ENCODE measurements around the gene NOC4L.

The NOC4L gene

DNA sequence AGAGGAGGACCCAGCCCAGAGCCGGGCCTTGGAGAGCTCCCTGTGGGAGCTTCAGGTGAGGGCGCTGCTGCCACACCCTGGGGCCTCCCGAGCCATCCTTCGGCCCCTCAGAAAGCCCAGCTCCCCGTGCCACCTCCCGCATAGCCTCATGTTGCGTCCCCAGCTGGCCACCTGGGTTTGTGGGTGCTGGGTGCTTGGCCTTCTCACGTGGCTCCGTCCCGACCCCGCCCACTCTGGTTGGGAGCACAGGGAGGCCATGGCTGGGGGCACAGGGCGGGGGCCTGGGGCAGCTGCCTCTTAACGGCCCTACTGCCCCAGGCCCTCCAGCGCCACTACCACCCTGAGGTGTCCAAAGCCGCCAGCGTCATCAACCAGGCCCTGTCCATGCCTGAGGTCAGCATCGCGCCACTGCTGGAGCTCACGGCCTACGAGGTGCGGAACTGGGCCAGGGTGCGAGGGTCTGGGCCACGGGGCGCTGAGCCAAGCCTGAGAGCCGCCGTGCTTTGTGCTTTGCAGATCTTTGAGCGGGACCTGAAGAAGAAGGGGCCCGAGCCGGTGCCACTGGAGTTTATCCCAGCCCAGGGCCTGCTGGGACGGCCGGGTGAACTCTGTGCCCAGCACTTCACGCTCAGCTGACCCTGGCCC lies 7.6 kb downstream of the NOC4L start:
- DNase-seq: no peak
- in situ Hi-C loops (cut with HindIII; ENCODE audit: low pct_ligation_motif_present, low pct_unique_long_range_greater_than_20kb, low sequenced_read_pairs): no loop called here

DNA sequence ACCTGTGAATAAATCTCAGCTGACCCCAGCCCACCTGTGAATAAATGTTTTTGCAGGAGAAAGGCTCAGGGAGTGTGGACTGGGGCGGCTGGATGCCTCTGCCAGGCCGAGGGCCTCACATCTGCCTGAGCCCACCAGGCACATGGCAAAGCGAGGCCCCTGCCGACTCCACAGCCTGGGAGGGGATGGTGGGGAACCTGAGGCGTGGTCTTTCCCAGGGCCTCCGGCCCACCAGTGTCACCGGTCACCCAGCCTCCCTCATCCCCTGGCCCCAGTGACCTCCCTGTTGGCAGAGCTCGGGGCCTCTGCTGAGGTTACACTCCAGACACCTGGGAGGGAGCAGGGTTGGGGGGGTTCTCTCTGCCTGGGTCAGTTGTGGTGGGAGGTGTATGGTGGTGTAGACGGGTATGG lies 8.2 kb downstream of the NOC4L start:
- in situ Hi-C loops (cut with HindIII; ENCODE audit: low pct_ligation_motif_present, low pct_unique_long_range_greater_than_20kb, low sequenced_read_pairs): no loop called here
- DNase-seq: no peak

DNA sequence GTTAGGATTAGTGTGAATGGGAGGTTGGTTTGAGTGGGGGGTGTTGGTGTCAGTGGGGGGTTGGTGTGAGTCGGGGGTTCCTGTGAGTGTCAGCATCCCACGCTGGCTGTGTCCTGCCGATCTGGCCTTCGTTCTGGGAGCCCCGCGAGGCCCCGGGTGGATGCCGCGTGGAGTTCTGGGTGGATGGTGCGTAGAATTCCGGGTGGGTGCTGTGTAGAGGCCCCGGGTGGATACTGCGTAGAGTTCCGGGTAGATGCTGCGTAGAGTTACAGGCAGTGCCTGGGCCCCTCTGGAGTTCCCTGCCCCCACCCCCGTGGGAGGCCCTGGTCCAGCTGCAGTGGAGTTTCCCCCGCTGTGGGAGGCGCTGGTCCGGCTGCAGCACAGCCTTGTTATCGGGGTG lies 8.7 kb downstream of the NOC4L start:
- in situ Hi-C loops (cut with HindIII; ENCODE audit: low pct_ligation_motif_present, low pct_unique_long_range_greater_than_20kb, low sequenced_read_pairs): no loop called here
- no peak for DNase-seq

DNA sequence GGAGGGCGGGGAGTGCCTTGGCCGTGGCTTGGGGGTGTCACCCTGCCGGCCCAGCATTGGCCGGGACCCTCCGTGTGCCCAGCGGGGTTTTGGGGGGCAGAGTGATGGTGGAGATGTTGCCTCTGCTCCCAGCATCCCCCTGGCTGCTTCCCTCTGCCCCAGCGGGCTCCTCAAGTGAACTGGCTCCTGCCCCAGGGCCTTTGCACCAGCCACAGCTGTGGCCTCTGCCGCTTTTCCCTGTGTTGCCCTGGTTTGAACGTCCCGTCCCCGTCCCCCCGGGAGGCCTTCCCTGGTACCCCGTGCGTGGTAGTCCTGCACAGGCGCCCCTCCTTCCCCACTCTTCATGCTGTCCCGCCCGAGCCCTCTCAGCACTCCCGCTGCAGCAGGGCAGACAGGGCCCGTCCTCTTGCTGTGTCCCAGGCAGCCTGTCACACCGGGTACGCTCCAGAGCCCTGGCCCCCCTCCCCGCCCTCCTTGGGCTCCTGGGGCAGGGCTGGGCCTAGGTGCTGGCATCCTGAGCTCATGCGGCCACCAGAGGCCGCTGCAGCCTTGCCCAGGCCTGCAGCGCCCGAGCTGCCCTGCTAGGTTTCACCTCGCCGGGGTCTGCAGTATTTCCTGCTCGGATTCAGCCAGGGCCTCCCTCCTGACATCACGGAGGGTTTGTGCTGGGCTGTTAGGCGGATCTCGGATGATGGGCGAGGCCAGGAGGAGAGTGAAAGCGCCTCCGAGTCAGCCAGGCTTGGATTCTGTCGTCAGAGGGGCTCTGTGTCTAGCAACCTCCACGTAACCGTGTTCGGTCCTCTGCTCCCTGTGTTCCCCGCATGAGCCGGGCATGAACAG lies 9.5 kb downstream of the NOC4L start:
- in situ Hi-C loops (cut with HindIII; ENCODE audit: low pct_ligation_motif_present, low pct_unique_long_range_greater_than_20kb, low sequenced_read_pairs): no loop called here
- DNase-seq: peak; percentile 85

DNA sequence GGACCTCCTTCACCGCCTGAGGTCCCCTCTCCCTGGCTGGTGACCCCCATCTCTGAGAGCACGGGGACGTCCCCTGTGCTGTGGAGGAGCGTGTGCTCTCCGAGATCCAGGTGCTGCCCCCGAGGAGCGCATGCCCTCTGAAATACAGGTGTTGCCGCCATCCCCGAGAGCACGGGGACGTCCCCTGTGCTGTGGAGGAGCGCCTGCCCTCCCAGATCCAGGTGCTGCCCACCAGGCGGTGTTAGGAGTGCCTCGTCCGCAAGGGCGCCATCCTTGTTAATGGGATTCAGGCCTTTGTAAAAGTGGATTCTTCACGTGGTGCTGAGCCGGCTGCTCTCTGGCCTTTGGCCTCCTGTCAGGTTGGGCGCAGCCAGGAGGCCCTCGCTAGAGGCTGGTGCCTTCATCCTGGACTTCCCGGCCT lies 10.1 kb downstream of the NOC4L start:
- DNase-seq: no peak
- in situ Hi-C loops (cut with HindIII; ENCODE audit: low pct_ligation_motif_present, low pct_unique_long_range_greater_than_20kb, low sequenced_read_pairs): no loop called here

DNA sequence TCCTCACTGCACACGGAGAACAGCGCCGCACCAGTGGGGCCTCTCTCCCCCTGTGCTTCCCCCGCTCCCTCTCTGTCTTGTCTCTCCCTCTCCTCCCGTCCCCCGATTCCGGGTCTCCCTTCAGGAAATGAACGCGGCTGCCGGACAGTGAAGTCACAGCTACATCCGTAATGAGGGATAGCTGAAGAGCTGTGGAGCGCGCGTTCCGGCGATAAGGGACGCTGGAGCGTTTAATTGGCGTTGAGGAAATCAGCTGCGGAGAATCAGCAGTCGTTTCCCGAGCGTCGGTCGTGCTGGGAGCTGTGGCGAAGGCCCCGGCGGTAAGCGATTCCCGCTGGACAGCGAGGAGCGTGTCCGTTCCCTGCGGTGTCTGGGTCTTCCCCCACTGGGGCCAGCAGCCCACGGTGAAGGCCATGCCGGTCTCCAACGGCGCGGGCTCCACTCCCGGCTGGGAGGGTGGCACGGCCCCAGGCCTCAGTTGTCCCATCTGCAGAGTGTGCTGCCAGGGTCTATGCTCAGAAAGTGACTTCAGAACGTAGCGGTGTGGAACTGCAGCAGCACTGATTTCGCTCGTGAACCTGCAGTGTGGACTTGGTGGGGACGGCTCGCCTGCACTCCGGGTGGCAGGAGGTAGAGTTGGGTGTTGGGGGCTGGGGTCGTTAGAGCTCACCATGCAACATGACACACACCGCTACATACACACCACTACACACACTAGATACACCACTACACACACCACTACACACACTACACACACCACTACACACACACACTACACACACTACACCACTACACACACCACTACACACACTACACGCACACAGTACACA lies 10.9 kb downstream of the NOC4L start:
- no peak for DNase-seq
- in situ Hi-C loops (cut with HindIII; ENCODE audit: low pct_ligation_motif_present, low pct_unique_long_range_greater_than_20kb, low sequenced_read_pairs): no loop called here

DNA sequence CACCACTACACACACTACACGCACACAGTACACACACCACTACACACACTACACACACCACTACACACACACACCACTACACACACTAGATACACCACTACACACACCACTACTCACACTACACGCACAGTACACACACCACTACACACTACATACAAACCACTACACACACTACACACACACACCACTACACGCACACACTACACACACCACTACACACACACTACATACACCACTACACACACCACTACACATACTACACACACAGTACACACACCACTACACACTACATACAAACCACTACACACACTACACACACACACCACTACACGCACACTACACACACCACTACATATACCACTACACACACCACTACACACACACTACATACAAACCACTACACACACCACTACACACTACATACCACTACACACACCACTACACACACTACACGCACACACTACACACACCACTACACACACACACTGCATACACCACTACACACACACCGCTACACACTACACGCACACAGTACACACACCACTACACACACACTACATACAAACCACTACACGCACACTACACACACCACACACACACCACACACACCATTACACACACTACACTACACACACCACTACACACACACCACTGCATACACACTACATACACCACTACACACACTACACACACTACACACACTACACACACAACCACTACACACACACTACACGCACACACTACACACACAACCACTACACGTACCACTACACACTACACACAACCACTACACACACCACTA lies 11.7 kb downstream of the NOC4L start:
- in situ Hi-C loops (cut with HindIII; ENCODE audit: low pct_ligation_motif_present, low pct_unique_long_range_greater_than_20kb, low sequenced_read_pairs): no loop called here
- DNase-seq: no peak

DNA sequence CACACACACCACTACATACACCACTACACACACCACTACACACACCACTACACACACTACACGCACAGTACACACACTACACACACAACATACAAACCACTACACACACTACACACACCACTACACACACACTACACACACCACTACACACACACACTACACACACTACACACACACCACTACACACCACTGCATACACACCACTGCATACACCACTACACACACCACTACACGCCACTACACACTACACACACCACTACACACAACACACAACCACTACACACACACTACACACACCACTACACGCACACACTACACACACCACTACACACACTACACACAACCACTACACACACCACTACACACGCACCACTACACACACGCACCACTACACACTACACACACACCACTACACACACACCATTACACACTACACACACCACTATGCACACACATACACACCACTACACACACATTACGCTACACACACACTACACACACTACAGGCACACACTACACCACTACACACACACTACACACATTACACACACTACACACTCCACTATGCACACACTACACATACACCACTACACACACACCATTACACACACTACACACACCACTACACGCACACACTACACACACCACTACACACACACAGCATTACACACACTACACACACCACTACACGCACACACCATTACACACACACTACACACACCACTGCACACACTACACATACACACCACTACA lies 12.5 kb downstream of the NOC4L start:
- in situ Hi-C loops (cut with HindIII; ENCODE audit: low pct_ligation_motif_present, low pct_unique_long_range_greater_than_20kb, low sequenced_read_pairs): no loop called here
- no peak for DNase-seq

DNA sequence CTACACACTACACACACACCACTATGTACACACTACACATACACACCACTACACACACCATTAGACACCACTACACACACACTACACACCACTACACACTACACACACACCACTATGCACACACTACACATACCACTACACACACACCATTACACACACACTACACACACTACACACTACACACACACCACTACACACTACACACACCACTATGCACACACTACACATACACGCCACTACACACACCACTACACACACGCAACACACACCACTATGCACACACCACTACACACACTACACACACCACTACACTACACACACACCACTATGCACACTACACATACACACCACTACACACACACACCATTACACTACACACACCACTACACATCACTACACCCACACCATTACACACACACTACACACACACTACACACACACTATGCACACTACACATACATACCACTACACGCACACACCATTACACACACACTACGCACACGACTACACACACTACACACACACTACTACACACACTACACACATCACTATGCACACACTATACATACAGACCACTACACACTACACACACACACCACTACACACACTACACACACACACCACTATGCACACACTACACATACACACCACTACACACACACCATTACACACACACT lies 13.6 kb downstream of the NOC4L start:
- DNase-seq: no peak
- in situ Hi-C loops (cut with HindIII; ENCODE audit: low pct_ligation_motif_present, low pct_unique_long_range_greater_than_20kb, low sequenced_read_pairs): no loop called here

DNA sequence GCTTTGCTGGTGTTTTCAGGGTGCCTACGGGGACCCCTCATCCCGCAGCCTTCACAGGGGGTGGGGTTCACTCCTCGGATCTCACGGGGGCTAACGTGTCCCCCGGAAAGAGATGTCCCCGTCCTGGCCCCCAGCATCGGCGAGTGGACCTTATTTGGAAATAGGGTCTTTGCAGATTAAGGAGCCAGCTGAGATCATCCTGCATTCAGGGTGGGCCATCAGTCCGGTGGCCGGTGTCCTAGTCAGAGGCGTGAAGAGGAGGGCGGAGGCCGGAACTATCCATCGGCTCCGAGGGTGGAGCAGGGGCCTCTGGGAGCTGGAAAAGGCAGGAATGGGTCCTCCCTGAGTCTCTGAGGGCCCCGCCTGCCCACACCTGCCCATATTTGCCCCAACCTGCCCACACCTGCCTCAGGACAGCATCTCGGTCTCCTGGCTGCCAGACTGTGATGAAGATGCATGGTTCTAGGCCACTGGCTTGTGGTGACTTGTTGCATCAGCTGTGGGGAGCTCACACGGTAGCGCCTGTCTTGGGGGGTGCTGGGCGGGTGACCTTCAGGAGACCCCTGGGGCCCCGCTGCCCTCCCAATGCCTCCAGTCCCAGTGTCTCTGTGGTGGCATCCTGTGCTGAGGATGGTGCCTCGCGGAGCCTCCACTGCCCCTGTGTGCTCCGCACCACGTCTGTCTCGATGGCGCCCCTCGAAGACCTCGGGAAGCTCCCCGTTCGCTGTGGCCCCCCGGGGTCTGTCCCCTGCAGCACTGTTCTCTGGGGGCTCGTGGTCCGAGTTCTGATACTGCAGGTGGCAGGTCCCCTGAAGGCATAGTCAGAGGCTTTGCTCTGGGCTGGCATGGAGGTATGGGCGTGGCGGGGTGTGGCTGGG lies 14.7 kb downstream of the NOC4L start:
- DNase-seq: no peak
- in situ Hi-C loops (cut with HindIII; ENCODE audit: low pct_ligation_motif_present, low pct_unique_long_range_greater_than_20kb, low sequenced_read_pairs): no loop called here

DNA sequence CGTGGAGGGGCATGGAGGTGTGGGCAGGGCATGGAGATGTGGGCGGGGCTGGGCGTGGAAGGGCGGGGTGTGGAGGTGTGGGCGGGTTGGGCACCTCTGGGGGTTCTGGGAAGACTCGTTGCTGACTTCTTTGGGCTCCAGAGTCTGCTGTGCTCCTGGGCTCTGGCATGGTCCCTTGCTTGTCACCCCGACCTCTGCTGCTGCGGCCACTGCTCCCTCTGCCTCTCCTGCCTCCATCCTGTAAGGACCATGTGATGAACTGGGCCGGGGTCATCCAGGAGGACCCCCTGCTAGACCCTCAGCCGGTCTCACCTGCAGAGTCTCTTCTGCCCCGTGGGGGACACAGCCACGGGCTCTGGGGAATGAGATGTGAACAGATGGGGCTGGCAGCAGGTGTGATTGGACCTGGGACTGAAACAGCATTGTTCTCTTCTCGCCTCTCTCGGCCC lies 15.3 kb downstream of the NOC4L start:
- DNase-seq: no peak
- in situ Hi-C loops (cut with HindIII; ENCODE audit: low pct_ligation_motif_present, low pct_unique_long_range_greater_than_20kb, low sequenced_read_pairs): no loop called here

DNA sequence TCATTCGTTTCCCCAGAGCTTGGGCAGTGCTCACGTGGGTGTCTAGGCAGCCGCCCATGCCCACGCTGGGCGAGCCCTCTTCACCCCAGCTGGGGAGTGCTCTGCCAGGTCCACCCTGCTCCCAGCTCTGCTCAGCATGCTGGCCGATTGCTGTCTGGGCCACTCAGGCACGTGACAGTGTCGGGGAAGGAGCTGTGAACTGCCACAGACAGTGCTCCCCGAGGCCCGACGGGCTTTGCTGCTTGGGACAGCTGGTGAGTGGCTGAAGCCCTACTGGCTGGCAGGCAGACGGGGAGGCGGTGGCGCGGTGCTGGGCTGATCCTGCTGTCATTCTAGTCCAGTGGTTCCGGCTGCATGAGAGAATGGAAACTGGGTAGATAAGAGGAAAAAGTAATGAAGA lies 15.8 kb downstream of the NOC4L start:
- in situ Hi-C loops (cut with HindIII; ENCODE audit: low pct_ligation_motif_present, low pct_unique_long_range_greater_than_20kb, low sequenced_read_pairs): no loop called here
- DNase-seq: no peak

DNA sequence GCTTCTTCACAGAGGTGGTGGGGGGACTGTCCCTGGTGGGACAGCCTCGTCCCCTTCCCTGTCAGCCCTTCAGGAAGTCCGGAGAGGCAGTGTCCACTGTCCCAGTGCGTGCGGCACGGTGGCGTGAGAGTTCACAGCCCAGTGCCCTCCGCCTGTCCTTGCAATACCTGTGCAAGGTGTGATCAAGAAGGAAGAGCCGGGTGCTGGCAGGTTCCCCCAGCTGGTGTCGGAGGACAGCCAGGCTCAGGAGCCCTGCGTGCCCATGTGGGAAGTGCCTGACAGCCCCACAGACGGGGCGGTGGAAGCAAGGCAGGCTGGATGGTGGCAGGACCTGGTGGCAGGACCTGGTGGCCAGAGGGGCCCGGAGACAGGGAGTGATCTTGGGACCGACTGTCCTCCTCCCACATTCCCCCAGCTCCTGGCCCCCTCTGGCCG lies 16.4 kb downstream of the NOC4L start:
- DNase-seq: no peak
- in situ Hi-C loops (cut with HindIII; ENCODE audit: low pct_ligation_motif_present, low pct_unique_long_range_greater_than_20kb, low sequenced_read_pairs): no loop called here

DNA sequence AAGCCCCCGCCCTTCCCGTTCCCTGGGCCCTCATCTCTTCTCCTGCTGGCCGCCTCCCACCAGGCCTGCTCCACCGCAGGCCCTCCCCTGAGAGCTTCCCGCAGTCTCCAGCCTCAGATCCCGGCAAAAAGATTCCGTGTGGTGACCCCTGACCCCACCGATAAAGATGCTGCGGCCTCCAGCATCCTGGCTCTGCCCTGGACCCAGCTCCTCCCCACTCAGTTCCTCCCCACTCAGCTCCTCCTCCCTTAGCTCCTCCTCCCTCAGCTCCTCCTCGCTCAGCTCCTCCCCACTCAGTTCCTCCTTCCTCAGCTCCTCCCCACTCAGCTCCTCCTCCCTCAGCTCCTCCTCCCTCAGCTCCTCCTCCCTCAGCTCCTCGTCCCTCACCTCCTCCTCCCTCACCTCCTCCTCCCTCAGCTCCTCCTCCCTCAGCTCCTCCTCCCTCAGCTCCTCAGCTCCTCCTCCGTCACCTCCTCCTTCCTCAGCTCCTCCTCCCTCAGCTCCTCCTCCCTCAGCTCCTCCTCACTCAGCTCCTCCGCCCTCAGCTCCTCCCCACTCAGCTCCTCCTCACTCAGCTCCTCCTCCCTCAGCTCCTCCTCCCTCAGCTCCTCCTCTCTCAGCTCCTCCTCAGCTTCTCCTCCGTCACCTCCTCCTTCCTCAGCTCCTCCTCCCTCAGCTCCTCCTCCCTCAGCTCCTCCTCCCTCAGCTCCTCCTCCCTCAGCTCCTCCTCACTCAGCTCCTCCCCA lies 17.0 kb downstream of the NOC4L start:
- no peak for DNase-seq
- in situ Hi-C loops (cut with HindIII; ENCODE audit: low pct_ligation_motif_present, low pct_unique_long_range_greater_than_20kb, low sequenced_read_pairs): no loop called here

DNA sequence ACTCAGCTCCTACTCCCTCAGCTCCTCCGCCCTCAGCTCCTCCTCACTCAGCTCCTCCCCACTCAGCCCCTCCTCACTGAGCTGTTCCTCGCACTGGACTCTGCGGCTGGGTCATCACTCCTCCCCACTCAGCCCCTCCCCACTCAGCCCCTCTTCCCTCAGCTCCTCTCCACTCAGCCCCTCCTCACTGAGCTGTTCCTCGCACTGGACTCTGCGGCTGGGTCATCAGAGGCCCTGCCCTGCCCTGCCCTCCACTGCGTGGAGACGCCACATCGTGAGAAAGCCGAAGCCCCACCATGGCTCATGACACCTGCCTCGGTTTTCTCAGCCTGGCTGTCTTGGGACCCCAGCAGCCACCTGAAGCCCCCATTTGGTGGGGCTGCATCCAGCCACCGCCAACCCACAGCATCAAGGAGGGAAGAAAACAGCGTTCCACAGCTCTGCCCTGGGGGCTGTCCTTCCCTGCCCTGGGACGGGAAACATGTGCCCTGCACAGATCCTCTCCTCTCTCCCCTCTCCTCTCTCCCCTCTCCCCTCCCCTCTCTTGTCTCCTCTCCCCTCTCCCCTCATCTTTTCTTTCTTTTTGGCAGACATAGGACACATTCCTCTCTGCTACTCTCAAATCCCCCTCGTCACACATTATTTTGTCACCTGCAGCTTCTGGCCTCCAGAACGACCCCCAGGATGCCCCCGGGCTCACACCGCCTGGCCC lies 17.7 kb downstream of the NOC4L start:
- in situ Hi-C loops (cut with HindIII; ENCODE audit: low pct_ligation_motif_present, low pct_unique_long_range_greater_than_20kb, low sequenced_read_pairs): no loop called here

More for the DNA sequence above, 17.7 kb downstream of the NOC4L start:
- no peak for DNase-seq

Measured in ACHN (cell line).